ENCODE data around the gene EPHB3.
"Not testable (repeated sequence)": the region's sequence is repeated elsewhere in the genome, so short reads cannot be mapped to it uniquely, and the experiment has no call there.

EPHB3 gene

GRCh38 chr3:184619369-184619768 lies 57.8 kb downstream of the EPHB3 start:
- 71% methylated on average over 3 of the region's 3 CpGs for WGBS
- Histone ChIP-seq H3K36me3 (ENCODE audit: insufficient read depth, low read length) (no peaks in the 10 kb centered on the region), H3K4me1 (ENCODE audit: insufficient read depth, low read length) (no peaks in the 10 kb centered on the region), H3K9me3 (ENCODE audit: insufficient read depth, low read depth, low read length) (no peaks in the 10 kb centered on the region), H3K9ac (ENCODE audit: low read depth, low read length) (no peak overlapping the region), H3K4me3 (ENCODE audit: low read length) (no peak overlapping the region), H3K27me3 (ENCODE audit: insufficient read depth, low read length) (peaks cover 7% of the 10 kb centered on the region; the same call in 1 of the 2 replicates), H3K27ac (ENCODE audit: low read depth, low read length) (no peak overlapping the region)

GRCh38 chr3:184619787-184620430 lies 58.3 kb downstream of the EPHB3 start:
- Histone ChIP-seq H3K4me3 (ENCODE audit: low read length) (no peak overlapping the region), H3K36me3 (ENCODE audit: insufficient read depth, low read length) (no peaks in the 10 kb centered on the region), H3K27ac (ENCODE audit: low read depth, low read length) (no peak overlapping the region), H3K27me3 (ENCODE audit: insufficient read depth, low read length) (peaks cover 7% of the 10 kb centered on the region; the same call in 1 of the 2 replicates), H3K9ac (ENCODE audit: low read depth, low read length) (no peak overlapping the region), H3K4me1 (ENCODE audit: insufficient read depth, low read length) (no peaks in the 10 kb centered on the region), H3K9me3 (ENCODE audit: insufficient read depth, low read depth, low read length) (no peaks in the 10 kb centered on the region)
- WGBS: 84% methylated on average over 6 of the region's 6 CpGs

DNA sequence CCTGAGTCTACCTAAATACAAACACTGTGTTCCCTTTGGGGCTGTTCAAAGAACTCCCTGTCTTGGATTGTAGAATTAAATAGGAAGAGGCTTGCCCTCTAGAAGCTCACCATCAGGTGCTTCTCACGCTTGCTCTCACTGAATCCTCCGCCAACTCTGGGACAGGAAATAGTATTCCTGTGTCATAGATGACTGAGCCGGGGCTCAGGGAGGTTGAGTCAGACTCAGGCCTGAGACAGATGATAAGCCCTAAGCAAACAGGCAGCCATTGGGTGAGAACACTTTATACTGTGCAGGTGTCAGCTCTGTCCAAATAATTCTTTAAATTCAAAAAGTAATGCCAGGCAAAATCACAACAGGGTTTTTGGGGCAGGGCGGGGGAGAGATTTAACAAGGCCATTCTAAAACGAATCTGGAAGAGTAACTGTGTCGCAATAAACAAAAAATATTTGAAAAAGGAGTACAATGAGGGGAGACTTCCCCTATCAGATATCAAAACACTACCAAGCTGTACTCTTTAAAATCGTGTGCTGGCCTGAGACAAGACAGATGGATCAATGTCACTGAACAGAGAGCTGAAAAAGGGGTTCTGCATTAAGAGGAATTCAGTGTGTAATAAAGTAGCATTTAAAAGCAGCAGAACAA lies 59.0 kb downstream of the EPHB3 start:
- no peak overlapping the region for H3K27ac ChIP-seq (ENCODE audit: low read depth, low read length)
- no peaks in the 10 kb centered on the region for H3K4me1 ChIP-seq (ENCODE audit: insufficient read depth, low read length)
- H3K4me3 ChIP-seq (ENCODE audit: low read length): no peak overlapping the region
- no peaks in the 10 kb centered on the region for H3K9me3 ChIP-seq (ENCODE audit: insufficient read depth, low read depth, low read length)
- peaks cover 7% of the 10 kb centered on the region; the same call in 1 of the 2 replicates for H3K27me3 ChIP-seq (ENCODE audit: insufficient read depth, low read length)
- H3K9ac ChIP-seq (ENCODE audit: low read depth, low read length): no peak overlapping the region
- no peaks in the 10 kb centered on the region for H3K36me3 ChIP-seq (ENCODE audit: insufficient read depth, low read length)
- WGBS: 91% methylated on average over 7 of the region's 7 CpGs

DNA sequence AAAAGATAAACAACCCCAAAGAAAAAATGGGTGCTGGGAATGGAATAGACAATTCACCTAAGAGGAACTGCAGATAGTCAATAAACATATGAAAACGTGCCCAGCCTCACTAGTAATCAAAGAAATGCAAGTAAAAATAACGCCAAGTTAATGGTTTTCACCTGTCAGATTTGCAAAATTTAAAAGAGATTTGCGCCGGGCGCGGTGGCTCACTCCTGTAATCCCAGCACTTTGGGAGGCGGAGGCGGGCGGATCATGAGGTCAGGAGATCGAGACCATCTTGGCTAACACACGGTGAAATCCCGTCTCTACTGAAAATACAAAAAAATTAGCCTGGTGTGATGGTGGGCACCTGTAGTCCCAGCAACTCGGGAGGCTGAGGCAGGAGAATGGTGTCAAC lies 60.6 kb downstream of the EPHB3 start:
- H3K4me3 ChIP-seq (ENCODE audit: low read length); H3K27me3 ChIP-seq (ENCODE audit: insufficient read depth, low read length); H3K9me3 ChIP-seq (ENCODE audit: insufficient read depth, low read depth, low read length); H3K9ac ChIP-seq (ENCODE audit: low read depth, low read length); H3K36me3 ChIP-seq (ENCODE audit: insufficient read depth, low read length); H3K4me1 ChIP-seq (ENCODE audit: insufficient read depth, low read length); H3K27ac ChIP-seq (ENCODE audit: low read depth, low read length): not testable (repeated sequence)
- 93% methylated on average over 13 of the region's 13 CpGs for WGBS

DNA sequence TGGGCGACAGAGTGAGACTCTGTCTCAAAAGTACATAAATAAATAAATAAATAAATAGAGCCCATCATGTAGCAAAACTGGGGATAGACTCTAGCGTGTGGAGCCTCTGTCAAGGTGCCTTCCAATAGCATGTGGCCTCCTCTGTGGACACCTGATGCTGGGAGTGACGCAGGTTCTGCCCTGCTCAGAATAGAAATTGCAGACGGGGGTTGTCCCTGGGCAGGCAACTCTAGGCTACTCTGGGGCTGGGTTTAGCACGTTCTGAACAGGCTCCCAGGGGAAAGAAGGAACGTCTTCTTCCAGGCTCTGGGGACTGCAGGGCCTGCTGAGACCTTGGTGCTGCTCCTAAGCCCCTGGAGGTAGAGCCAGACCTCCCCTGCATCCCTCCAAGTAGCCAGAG lies 65.3 kb downstream of the EPHB3 start:
- no peaks in the 10 kb centered on the region for H3K36me3 ChIP-seq (ENCODE audit: insufficient read depth, low read length)
- H3K4me3 ChIP-seq (ENCODE audit: low read length): no peak overlapping the region
- no peak overlapping the region for H3K27ac ChIP-seq (ENCODE audit: low read depth, low read length)
- H3K9ac ChIP-seq (ENCODE audit: low read depth, low read length): no peak overlapping the region
- WGBS: 73% methylated on average over 6 of the region's 6 CpGs
- H3K4me1 ChIP-seq (ENCODE audit: insufficient read depth, low read length): peaks cover 18% of the 10 kb centered on the region
- H3K27me3 ChIP-seq (ENCODE audit: insufficient read depth, low read length): no peaks in the 10 kb centered on the region
- no peaks in the 10 kb centered on the region for H3K9me3 ChIP-seq (ENCODE audit: insufficient read depth, low read depth, low read length)

- H3K4me3 ChIP-seq (ENCODE audit: low read length): no peak overlapping the region
- H3K27me3 ChIP-seq (ENCODE audit: insufficient read depth, low read length): no peaks in the 10 kb centered on the region
- no peaks in the 10 kb centered on the region for H3K36me3 ChIP-seq (ENCODE audit: insufficient read depth, low read length)
- no peak overlapping the region for H3K9ac ChIP-seq (ENCODE audit: low read depth, low read length)
- no peak overlapping the region for H3K27ac ChIP-seq (ENCODE audit: low read depth, low read length)
- WGBS: 42% methylated on average over 19 of the region's 23 CpGs
- peaks cover 24% of the 10 kb centered on the region for H3K4me1 ChIP-seq (ENCODE audit: insufficient read depth, low read length)
- no peaks in the 10 kb centered on the region for H3K9me3 ChIP-seq (ENCODE audit: insufficient read depth, low read depth, low read length)
These were observed 68.1 kb downstream of the EPHB3 start for GRCh38 chr3:184629555-184630160.

GRCh38 chr3:184630861-184631471 lies 69.4 kb downstream of the EPHB3 start:
- no peak overlapping the region for H3K4me3 ChIP-seq (ENCODE audit: low read length)
- 83% methylated on average over 15 of the region's 15 CpGs for WGBS
- peaks cover 24% of the 10 kb centered on the region for H3K4me1 ChIP-seq (ENCODE audit: insufficient read depth, low read length)
- no peaks in the 10 kb centered on the region for H3K36me3 ChIP-seq (ENCODE audit: insufficient read depth, low read length)
- no peaks in the 10 kb centered on the region for H3K27me3 ChIP-seq (ENCODE audit: insufficient read depth, low read length)
- no peak overlapping the region for H3K27ac ChIP-seq (ENCODE audit: low read depth, low read length)
- no peaks in the 10 kb centered on the region for H3K9me3 ChIP-seq (ENCODE audit: insufficient read depth, low read depth, low read length)
- no peak overlapping the region for H3K9ac ChIP-seq (ENCODE audit: low read depth, low read length)

- Histone ChIP-seq H3K27ac (ENCODE audit: low read depth, low read length) (no peak overlapping the region), H3K27me3 (ENCODE audit: insufficient read depth, low read length) (no peaks in the 10 kb centered on the region), H3K4me3 (ENCODE audit: low read length) (no peak overlapping the region), H3K9me3 (ENCODE audit: insufficient read depth, low read depth, low read length) (no peaks in the 10 kb centered on the region), H3K36me3 (ENCODE audit: insufficient read depth, low read length) (no peaks in the 10 kb centered on the region), H3K9ac (ENCODE audit: low read depth, low read length) (no peak overlapping the region), H3K4me1 (ENCODE audit: insufficient read depth, low read length) (peaks cover 28% of the 10 kb centered on the region)
- 89% methylated on average over 19 of the region's 19 CpGs for WGBS
These were observed 69.9 kb downstream of the EPHB3 start for GRCh38 chr3:184631472-184631861.

All from HUES64 (cell line).